ENCODE data around the gene RELL1. TPM values are rescaled to one million over a fixed set of nuclear protein-coding genes. Genes with fewer than 3 reads are reported as not detected.

Gene RELL1
- total and polyA plus RNA-seq, 12 donors, result 2.3 to 39.9 (median 26.7) TPM

GRCh38 chr4:37612811-37613210, 73.4 kb downstream of the RELL1 start:
- Histone ChIP-seq H3K27ac (no peak overlapping the region), H3K27me3 (no peaks in the 10 kb centered on the region), H3K4me1 (peaks cover 0 to 15% (median 6%) of the 10 kb centered on the region in 9 donors), H3K36me3 (peaks cover 0 to 44% (median 6%) of the 10 kb centered on the region in 9 donors), H3K9me3 (peaks cover 0 to 11% (median 0%) of the 10 kb centered on the region in 11 donors), H3K4me3 (no peak overlapping the region)
- intact Hi-C loops (cut with DNase I), result no loop called here
- no peak for TF ChIP-seq CTCF (IDR thresholded peaks at IDR 0.05)
- ATAC-seq (no peak), DNase-seq (no peak)
- WGBS, 2 donors, result 38 to 91% methylated on average over 1 of the region's 1 CpG

DNA sequence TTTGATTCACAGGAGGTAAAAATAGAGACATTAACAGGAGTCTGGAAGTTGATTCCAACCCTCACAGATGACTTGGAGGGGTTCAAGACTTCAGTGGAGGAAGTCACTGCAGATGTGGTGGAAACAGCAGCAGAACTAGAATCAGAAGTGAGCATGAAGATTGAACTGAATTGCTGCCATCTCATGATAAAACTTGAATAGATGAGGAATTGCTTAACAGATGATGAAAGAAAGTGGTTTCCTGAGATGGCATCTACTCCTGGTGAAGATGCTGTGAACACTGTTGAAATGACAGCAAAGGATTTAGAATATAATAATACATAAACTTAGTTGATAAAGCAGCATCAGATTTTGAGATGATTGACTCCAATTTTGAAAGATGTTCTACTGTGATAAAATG, 76.5 kb downstream of the RELL1 start:
- Histone ChIP-seq H3K36me3 (peaks cover 0 to 41% (median 6%) of the 10 kb centered on the region in 9 donors), H3K27me3 (no peaks in the 10 kb centered on the region), H3K4me3 (no peak overlapping the region), H3K9me3 (peaks cover 0 to 11% (median 0%) of the 10 kb centered on the region in 11 donors), H3K4me1 (peaks cover 0 to 3% (median 0%) of the 10 kb centered on the region in 9 donors), H3K27ac (no peak overlapping the region)
- DNase-seq (no peak), ATAC-seq (no peak)
- intact Hi-C loops (cut with DNase I), result loop anchor here in 8 of 10 donors (5.0 to 10.0 kb wide), 6 partner anchors 63 to 425 kb away; partner anchors contain the start of gene RELL1 (in 2 of the 8)
- TF ChIP-seq CTCF (IDR thresholded peaks at IDR 0.05), result no peak

DNA sequence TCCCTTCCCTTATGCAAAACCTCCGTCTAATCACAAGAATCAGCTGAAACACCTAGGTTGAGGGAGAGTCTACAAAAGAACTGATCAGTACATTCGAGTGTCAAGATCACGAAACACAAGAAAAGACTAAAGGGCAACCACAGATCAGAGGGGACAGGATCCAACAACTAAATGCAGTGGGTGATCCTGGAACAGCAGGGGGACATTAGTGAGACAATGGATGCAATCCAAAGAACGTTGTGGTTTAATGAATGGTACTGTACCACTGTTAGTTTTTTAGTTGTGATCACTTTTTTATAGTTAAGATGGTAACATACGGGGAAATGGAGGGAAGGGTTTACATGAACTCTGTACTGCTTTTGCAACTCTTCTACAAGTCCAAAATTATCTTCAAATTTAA, 79.2 kb downstream of the RELL1 start:
- Histone ChIP-seq H3K36me3 (peaks cover 0 to 33% (median 6%) of the 10 kb centered on the region in 9 donors), H3K9me3 (peaks cover 0 to 11% (median 0%) of the 10 kb centered on the region in 11 donors), H3K27me3 (no peaks in the 10 kb centered on the region), H3K4me3 (no peak overlapping the region), H3K4me1 (peaks cover 0 to 8% (median 0%) of the 10 kb centered on the region in 9 donors), H3K27ac (no peak overlapping the region)
- intact Hi-C loops (cut with DNase I), result loop anchor here in 8 of 10 donors (5.0 to 10.0 kb wide), 6 partner anchors 65 to 428 kb away; partner anchors contain the start of gene RELL1 (in 2 of the 8)
- ATAC-seq (no peak), DNase-seq (no peak)
- 82 to 85% methylated on average over 5 of the region's 5 CpGs for WGBS, 2 donors
- TF ChIP-seq CTCF (IDR thresholded peaks at IDR 0.05), result no peak

DNA sequence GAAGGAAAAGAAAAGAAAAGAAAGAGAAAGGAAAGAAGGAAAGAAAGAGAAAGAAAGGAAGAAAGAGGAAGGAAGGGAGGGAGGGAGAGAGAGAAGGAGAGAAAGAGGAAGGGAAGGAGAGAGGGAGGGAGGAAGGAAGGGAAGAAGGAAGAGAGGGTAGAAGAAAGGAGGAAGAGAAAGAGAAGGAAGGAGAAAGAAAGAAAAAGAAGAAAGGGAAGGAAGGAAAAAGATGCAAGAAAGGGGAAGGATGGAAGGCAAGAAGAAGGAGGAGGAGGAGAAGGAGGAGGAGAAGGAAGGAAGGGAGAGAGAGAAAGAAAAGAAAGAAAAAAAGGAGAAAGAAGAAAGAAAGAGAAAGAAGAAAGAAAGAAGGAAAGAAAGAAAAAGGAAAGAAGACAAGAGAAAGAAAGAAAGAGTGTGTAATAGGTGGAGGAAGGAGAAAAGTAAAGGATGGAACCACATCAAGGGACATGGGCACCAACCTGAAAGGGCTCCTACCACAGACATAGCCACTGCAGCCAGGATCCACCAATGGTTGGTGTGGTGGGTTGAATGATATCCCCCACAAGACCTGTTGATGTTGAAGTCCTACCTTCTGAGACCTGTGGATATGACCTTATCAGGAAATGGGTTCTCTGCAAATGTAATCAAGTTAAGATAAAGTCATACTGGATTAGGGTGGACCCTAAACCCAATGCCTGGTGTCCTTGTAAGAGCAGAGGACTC, 80.2 kb downstream of the RELL1 start:
- Histone ChIP-seq H3K4me3 (no peak overlapping the region), H3K27ac (no peak overlapping the region), H3K4me1 (peaks cover 0 to 18% (median 0%) of the 10 kb centered on the region in 9 donors), H3K36me3 (peaks cover 0 to 23% (median 6%) of the 10 kb centered on the region in 9 donors), H3K27me3 (no peaks in the 10 kb centered on the region), H3K9me3 (peaks cover 0 to 11% (median 0%) of the 10 kb centered on the region in 11 donors)
- intact Hi-C loops (cut with DNase I), result loop anchor here in 8 of 10 donors (5.0 to 10.0 kb wide), 6 partner anchors 66 to 429 kb away; partner anchors contain the start of gene RELL1 (in 2 of the 8)
- no peak for TF ChIP-seq CTCF (IDR thresholded peaks at IDR 0.05)
- DNase-seq (no peak), ATAC-seq (no peak)
